H1 (cell line): Measurements from ENCODE around the gene NRXN2. TPM values are rescaled to one million over a fixed set of nuclear protein-coding genes. Genes with fewer than 3 reads are reported as not detected.

Experiments
- BRCA1 ChIP-seq: IDR thresholded peaks from 2 replicates; pipeline ENCODE4 v1.6.1; 2012; ENCODE audit warnings: low read depth, low read length, improper control_type of control experiment
- CTCF ChIP-seq, 3 experiments: IDR thresholded peaks; 1 replicate in 2 of 3; 2 replicates in 1 of 3; pipeline versions ENCODE4 v1.5.1 to v1.6.1; 2011; ENCODE audit warnings: low read length in 3 of 3, mild to moderate bottlenecking in 3 of 3, inconsistent platforms in 2 of 3, low read depth in 1 of 3, moderate library complexity in 1 of 3; ENCODE audit not compliant: insufficient read depth in 1 of 3; ENCODE audit errors: control extremely low read depth in 1 of 3
- POLR2AphosphoS5 ChIP-seq: IDR thresholded peaks from 2 replicates; pipeline ENCODE4 v1.6.1; 2011; ENCODE audit warnings: low read depth, low read length
- polyA plus RNA-seq, 7 experiments: library from polyadenylated mRNA; depleted of rRNA in 3 of 7; stranded (reverse) in 5 of 7; unstranded in 2 of 7; fragments of >200 nt in 5 of 7; fragments of 200-250 nt in 2 of 7; gene quantifications; 1 replicate in 5 of 7; 2 replicates in 1 of 7; 4 replicates in 1 of 7; pipeline versions ENCODE4 v1.2.1 to v1.2.3, GENCODE V29; 2011 to 2013; ENCODE audit warnings: missing spikeins in 2 of 7, mixed read lengths in 2 of 7
- total RNA-seq: library from RNA; stranded (reverse); fragmentation: NEBNext Ultra II Directional; extraction: Animal tissue kit (Norgen Biotek cat#: 25700); gene quantifications from 2 replicates; pipeline ENCODE4 v1.2.1, GENCODE V29; 2021

NRXN2 gene
- total and polyA plus RNA-seq, 2 of the 8 experiments (the other 6 are each of a cell fraction or from before 2014, with no cell fraction given) = 1.3 to 11.5 TPM

GRCh38 chr11:64739871-64740270 is 16.9 kb upstream of the NRXN2 start (continued):
- TF ChIP-seq CTCF (IDR thresholded peaks at IDR 0.05; ENCODE audit: control extremely low read depth in 1 of 3, insufficient read depth in 1 of 3, low read depth in 1 of 3, low read length in 3 of 3) (no peak), BRCA1 (no peak), POLR2AphosphoS5 (no peak)
